GM12874 (cell line): Measurements from ENCODE around the gene LPIN3.

Experiments
- CTCF ChIP-seq: IDR thresholded peaks from 2 replicates; pipeline ENCODE4 v1.5.1; 2011; ENCODE audit warnings: low read depth, mild to moderate bottlenecking, control low read depth, low read length, moderate library complexity; ENCODE audit not compliant: insufficient read depth

Gene LPIN3

GRCh38 chr20:41347523-41348429 lies 7.2 kb downstream of the LPIN3 start:
- TF ChIP-seq CTCF = no peak

GRCh38 chr20:41348430-41349172 lies 8.0 kb downstream of the LPIN3 start:
- no peak for TF ChIP-seq CTCF

GRCh38 chr20:41349266-41349665 lies 8.6 kb downstream of the LPIN3 start:
- no peak for TF ChIP-seq CTCF

- TF ChIP-seq CTCF = no peak
Measured at GRCh38 chr20:41349943-41350342, 9.3 kb downstream of the LPIN3 start.

- no peak for TF ChIP-seq CTCF
Measured at GRCh38 chr20:41350408-41350962, 9.9 kb downstream of the LPIN3 start.

GRCh38 chr20:41352106-41352505 lies 11.5 kb downstream of the LPIN3 start:
- no peak for TF ChIP-seq CTCF

- TF ChIP-seq CTCF = 0 out of 2 replicates have a peak, but pooled peaks have one; percentile 3
Measured at GRCh38 chr20:41352666-41353065, 12.0 kb downstream of the LPIN3 start.
